SU-DHL-6 (cell line): ENCODE data around the gene ZNF594.

Source experiments
- EZH2phosphoT487 ChIP-seq: fragments of 200-600 bp; sonication (generic), shearing (Covaris generic); conservative IDR thresholded peaks from 2 replicates; pipeline ENCODE4 v1.6.1; 2018; ENCODE audit warnings: mild to moderate bottlenecking, antibody characterized with exemption, low read length, moderate library complexity, mixed read lengths
- TF ChIP-seq, protein P1 (sequence below): fragments of 200-600 bp; sonication (generic); IDR thresholded peaks from one replicate; pipeline ENCODE4 v1.5.1; 2017; ENCODE audit warnings: antibody characterized with exemption, mild to moderate bottlenecking, low read length, moderate library complexity; ENCODE audit not compliant: insufficient read depth, poor library complexity, severe bottlenecking

DNA sequence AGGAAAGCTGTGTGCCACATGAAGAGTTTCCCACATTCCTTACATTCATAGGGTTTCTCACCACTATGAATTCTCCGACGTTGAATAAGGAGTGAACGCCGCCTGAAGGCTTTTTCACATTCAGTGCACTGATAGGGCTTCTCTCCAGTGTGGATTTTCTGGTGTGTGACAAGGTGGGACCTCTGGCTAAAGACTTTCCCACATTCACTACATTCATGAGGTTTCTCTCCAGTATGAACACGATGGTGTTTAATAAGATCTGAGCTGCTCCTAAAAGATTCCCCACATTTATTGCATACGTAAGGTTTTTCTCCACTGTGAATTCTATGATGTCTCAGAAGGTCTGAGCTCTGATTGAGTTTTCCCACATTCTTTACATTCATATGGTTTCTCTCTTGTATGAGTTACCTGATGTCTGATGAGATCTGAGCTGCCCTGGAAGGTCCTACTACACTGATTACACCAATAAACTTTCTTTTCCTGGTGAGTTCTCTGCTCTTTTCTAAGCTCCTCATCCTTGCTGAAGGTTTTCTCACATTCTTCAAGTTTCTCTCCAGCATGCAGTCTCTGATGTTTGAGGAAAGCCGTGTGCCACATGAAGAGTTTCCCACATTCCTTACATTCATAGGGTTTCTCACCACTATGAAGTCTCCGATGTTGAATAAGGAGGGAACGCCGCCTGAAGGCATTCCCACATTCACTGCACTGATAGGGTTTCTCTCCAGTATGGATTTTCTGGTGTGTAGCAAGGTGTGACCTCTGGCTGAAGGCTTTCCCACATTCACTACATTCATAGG, 10.0 kb downstream of the ZNF594 start:
- TF ChIP-seq, protein P1, sequence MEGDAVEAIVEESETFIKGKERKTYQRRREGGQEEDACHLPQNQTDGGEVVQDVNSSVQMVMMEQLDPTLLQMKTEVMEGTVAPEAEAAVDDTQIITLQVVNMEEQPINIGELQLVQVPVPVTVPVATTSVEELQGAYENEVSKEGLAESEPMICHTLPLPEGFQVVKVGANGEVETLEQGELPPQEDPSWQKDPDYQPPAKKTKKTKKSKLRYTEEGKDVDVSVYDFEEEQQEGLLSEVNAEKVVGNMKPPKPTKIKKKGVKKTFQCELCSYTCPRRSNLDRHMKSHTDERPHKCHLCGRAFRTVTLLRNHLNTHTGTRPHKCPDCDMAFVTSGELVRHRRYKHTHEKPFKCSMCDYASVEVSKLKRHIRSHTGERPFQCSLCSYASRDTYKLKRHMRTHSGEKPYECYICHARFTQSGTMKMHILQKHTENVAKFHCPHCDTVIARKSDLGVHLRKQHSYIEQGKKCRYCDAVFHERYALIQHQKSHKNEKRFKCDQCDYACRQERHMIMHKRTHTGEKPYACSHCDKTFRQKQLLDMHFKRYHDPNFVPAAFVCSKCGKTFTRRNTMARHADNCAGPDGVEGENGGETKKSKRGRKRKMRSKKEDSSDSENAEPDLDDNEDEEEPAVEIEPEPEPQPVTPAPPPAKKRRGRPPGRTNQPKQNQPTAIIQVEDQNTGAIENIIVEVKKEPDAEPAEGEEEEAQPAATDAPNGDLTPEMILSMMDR = no peak
- TF ChIP-seq EZH2phosphoT487 = no peak
